Esophagus (tissue), 2 donors: Measurements from ENCODE around the gene PAIP2B. TPM values are rescaled to one million over a fixed set of nuclear protein-coding genes. Genes with fewer than 3 reads are reported as not detected.
"Not testable (repeated sequence)": the region's sequence is repeated elsewhere in the genome, so short reads cannot be mapped to it uniquely, and the experiment has no call there.

ENCODE experiments used
- H3K27ac ChIP-seq, 2 donors: one replicate each; pipeline ENCODE4 v1.5.1; 2013; ENCODE audit warnings: low read depth in 2 of 2, mild to moderate bottlenecking in 2 of 2, inconsistent platforms in 1 of 2, low read length in 1 of 2, moderate library complexity in 1 of 2
- H3K27me3 ChIP-seq, 2 donors: one replicate each; pipeline ENCODE4 v1.6.1; 2013; ENCODE audit warnings: low read length in 2 of 2, control low read depth in 1 of 2, mild to moderate bottlenecking in 1 of 2; ENCODE audit not compliant: insufficient read depth in 2 of 2, control insufficient read depth in 1 of 2
- H3K36me3 ChIP-seq, 2 donors: one replicate each; pipeline ENCODE4 v1.6.1; 2013; ENCODE audit warnings: low read length in 1 of 2; ENCODE audit not compliant: control insufficient read depth in 2 of 2, insufficient read depth in 2 of 2
- H3K4me1 ChIP-seq, 2 donors: one replicate each; pipeline ENCODE4 v1.6.1; 2013; ENCODE audit warnings: low read length in 1 of 2; ENCODE audit not compliant: control insufficient read depth in 2 of 2, insufficient read depth in 2 of 2
- H3K4me3 ChIP-seq, 2 donors: one replicate each; pipeline ENCODE4 v1.5.1; 2013; ENCODE audit warnings: low read length in 2 of 2, mild to moderate bottlenecking in 2 of 2, low read depth in 1 of 2, moderate library complexity in 1 of 2
- H3K9me3 ChIP-seq, 2 donors: one replicate each; pipeline ENCODE4 v1.6.1; 2013; ENCODE audit warnings: mild to moderate bottlenecking in 2 of 2, low read depth in 1 of 2, low read length in 1 of 2, moderate library complexity in 1 of 2; ENCODE audit not compliant: control insufficient read depth in 2 of 2, insufficient read depth in 1 of 2
- WGBS, 2 donors: extraction: QIAGEN DNeasy Blood & Tissue Kit; methylation state at CpG; one replicate each; pipeline ENCODE4 v1.1.7; 2013; 5-methylcytosine and 5-hydroxymethylcytosine counted together
- polyA plus RNA-seq, 2 donors: library from polyadenylated mRNA; stranded (reverse); fragments of 200-250 nt; gene quantifications; one replicate each; pipeline ENCODE4 v1.2.3, GENCODE V29; 2013
- donor health status: healthy with polysubstance abuse.
- donor health status: Bipolar disorder and iron deficiency.

PAIP2B gene
- polyA plus RNA-seq, 2 donors = 4.7 to 5.0 TPM

DNA sequence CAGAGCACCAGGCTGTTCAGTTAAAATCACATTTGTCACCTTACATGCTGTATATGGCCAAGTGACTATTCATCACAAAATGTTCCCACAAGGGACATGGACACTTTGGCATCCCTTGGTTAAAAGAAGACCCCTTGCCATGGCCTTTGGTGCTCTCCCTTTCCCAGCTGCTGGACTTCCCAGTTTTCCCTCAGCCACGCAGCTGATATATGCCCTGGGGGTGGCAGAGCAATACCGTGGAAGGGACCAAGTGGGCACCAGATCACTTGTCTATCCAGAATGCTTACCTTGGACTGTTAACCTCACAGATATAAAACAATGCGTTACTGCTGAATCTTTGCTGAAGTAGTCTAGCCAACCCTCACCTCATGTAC lies 35.3 kb downstream of the PAIP2B start:
- no peaks in the 10 kb centered on the region for H3K4me1 ChIP-seq
- H3K4me3 ChIP-seq = no peak overlapping the region
- 60 to 77% methylated on average over 3 of the region's 3 CpGs for WGBS, 2 donors
- no peak overlapping the region for H3K27ac ChIP-seq
- H3K27me3 ChIP-seq = no peaks in the 10 kb centered on the region
- no peaks in the 10 kb centered on the region for H3K36me3 ChIP-seq
- no peaks in the 10 kb centered on the region for H3K9me3 ChIP-seq

GRCh38 chr2:71190656-71191569 lies 36.0 kb downstream of the PAIP2B start:
- 60 to 71% methylated on average over 3 of the region's 3 CpGs for WGBS, 2 donors
- Histone ChIP-seq H3K4me1 (no peaks in the 10 kb centered on the region), H3K4me3 (no peak overlapping the region), H3K36me3 (no peaks in the 10 kb centered on the region), H3K9me3 (no peaks in the 10 kb centered on the region), H3K27ac (no peak overlapping the region), H3K27me3 (no peaks in the 10 kb centered on the region)

GRCh38 chr2:71187589-71187988 lies 39.3 kb downstream of the PAIP2B start:
- WGBS, 2 donors = 77 to 82% methylated on average over 2 of the region's 2 CpGs
- Histone ChIP-seq H3K4me3 (no peak overlapping the region), H3K36me3 (no peaks in the 10 kb centered on the region), H3K27ac (no peak overlapping the region), H3K27me3 (no peaks in the 10 kb centered on the region), H3K4me1 (no peaks in the 10 kb centered on the region), H3K9me3 (no peaks in the 10 kb centered on the region)

GRCh38 chr2:71186973-71187372 lies 39.9 kb downstream of the PAIP2B start:
- Histone ChIP-seq H3K4me3 (no peak overlapping the region), H3K27ac (no peak overlapping the region), H3K27me3 (no peaks in the 10 kb centered on the region), H3K36me3 (no peaks in the 10 kb centered on the region), H3K9me3 (no peaks in the 10 kb centered on the region), H3K4me1 (no peaks in the 10 kb centered on the region)
- WGBS, 2 donors = 83 to 89% methylated on average over 1 of the region's 1 CpG

DNA sequence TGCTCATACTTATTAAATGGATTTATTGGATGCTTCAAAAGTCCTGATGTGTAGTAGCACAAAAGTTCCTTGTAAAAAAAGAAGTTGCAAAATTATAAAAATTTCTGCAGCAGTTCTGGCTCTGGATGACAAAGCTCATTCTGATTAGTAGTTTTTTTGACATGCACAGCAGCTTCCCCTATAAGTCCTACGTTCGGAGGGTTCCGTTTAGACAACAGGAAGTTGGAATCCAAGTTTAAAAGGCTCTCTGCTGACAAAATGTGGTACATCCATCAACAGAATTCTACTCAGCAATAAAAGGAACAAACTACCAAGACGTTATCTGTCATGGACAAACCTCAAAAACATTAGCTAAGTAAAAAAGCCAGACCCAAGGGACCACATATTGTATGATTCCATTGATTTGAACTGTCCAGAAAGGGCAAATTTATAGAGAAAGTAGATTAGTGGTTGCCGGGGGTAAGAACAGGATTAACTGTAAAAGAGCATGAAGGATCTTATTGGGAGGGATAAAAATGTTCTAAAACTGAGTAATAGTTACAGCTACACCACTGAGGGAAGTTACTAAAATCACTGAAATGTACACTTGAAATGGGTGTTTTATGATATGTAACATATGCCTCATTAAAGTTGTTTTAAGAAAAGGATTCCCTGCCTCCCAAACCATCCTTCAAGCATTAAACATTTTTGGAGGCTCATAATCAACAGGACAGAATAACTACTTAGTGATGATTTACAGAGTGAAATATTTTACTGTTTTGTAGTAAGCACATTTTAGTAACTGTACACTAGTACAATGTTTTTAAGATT lies 43.4 kb downstream of the PAIP2B start:
- H3K36me3 ChIP-seq, H3K27ac ChIP-seq, H3K4me1 ChIP-seq, H3K27me3 ChIP-seq, H3K4me3 ChIP-seq, H3K9me3 ChIP-seq: not testable (repeated sequence)
- WGBS, 2 donors = 45 to 51% methylated on average over 2 of the region's 5 CpGs

- 67 to 69% methylated on average over 2 of the region's 2 CpGs for WGBS, 2 donors
- no peak overlapping the region for H3K4me3 ChIP-seq
- no peaks in the 10 kb centered on the region for H3K27me3 ChIP-seq
- H3K27ac ChIP-seq = no peak overlapping the region
- H3K9me3 ChIP-seq = no peaks in the 10 kb centered on the region
- H3K4me1 ChIP-seq = no peaks in the 10 kb centered on the region
- no peaks in the 10 kb centered on the region for H3K36me3 ChIP-seq
Observed at GRCh38 chr2:71181316-71181715, 45.6 kb downstream of the PAIP2B start.

GRCh38 chr2:71178836-71179235 lies 48.1 kb downstream of the PAIP2B start:
- not testable (repeated sequence) for H3K27me3 ChIP-seq, H3K4me3 ChIP-seq, H3K4me1 ChIP-seq, H3K9me3 ChIP-seq, H3K36me3 ChIP-seq, H3K27ac ChIP-seq
- WGBS, 2 donors = 71 to 73% methylated on average over 8 of the region's 8 CpGs

DNA sequence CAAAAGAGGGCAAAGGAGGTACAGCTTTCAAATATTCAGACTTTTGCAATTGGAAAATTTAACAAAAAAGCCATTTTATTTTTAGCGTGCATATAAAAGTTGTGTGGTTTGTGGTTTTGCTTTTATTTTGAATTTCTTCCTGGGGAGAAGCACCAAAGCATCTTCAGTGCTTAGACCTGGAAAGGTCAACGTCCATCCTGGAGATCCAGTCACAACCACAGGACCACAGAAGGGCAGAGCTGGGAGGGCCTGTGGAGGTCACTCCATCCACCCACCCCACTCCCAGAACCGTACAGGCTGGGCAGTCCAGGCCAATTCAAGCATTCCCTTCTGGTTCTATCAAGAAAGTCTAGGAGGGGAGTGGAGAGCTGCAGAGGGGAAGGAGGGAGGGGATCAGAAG lies 52.7 kb downstream of the PAIP2B start:
- Histone ChIP-seq H3K4me3 (no peak overlapping the region), H3K27ac (no peak overlapping the region)

DNA sequence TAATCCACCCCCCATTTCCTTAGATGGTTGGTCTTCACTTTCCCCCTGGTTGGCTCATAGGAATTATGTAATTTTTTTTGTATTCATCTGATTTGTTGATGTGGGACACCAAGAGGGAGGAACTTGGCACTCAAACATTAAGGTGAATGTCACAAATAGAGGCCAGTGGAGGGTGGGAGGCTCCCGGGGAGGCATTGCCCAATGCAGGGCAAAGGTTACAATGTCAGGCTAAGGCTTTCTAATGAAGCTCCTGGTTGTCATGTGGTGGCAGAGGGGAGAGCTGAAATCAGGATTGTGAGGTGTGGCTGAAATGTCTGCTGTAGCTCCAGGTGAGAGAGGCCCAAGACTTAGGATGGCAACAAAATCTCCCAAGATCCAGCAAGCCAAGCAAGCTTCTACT lies 53.8 kb downstream of the PAIP2B start:
- Histone ChIP-seq H3K9me3 (no peaks in the 10 kb centered on the region), H3K36me3 (no peaks in the 10 kb centered on the region), H3K4me3 (no peak overlapping the region), H3K27ac (no peak overlapping the region), H3K27me3 (peaks cover 0 to 2% of the 10 kb centered on the region in 2 donors), H3K4me1 (no peaks in the 10 kb centered on the region)
- 56 to 62% methylated on average over 1 of the region's 1 CpG for WGBS, 2 donors

More for the DNA sequence above, 52.7 kb downstream of the PAIP2B start:
- Histone ChIP-seq H3K4me1 (no peaks in the 10 kb centered on the region), H3K27me3 (peaks cover 0 to 2% of the 10 kb centered on the region in 2 donors), H3K36me3 (no peaks in the 10 kb centered on the region), H3K9me3 (no peaks in the 10 kb centered on the region)
- WGBS, 2 donors = 61 to 68% methylated on average over 3 of the region's 3 CpGs
